CD8-positive, alpha-beta memory T cell (primary cell): ENCODE measurements around the gene P2RX7. TPM values are rescaled to one million over a fixed set of nuclear protein-coding genes. Genes with fewer than 3 reads are reported as not detected.
"Not testable (repeated sequence)": the region's sequence is repeated elsewhere in the genome, so short reads cannot be mapped to it uniquely, and the experiment has no call there.

Experiments
- CTCF ChIA-PET: fragments of 350-600 bp; sonication (Branson Sonifier 250); formaldehyde crosslinking; loops from one replicate; lab custom pipeline; 2021; ENCODE audit warnings: antibody characterized with exemption; lab: Charles Lee
- POLR2A ChIA-PET: fragments of 350-600 bp; sonication (Branson Sonifier 250); formaldehyde crosslinking; loops from one replicate; lab custom pipeline; 2021; ENCODE audit warnings: antibody characterized with exemption; lab: Charles Lee
- DNase-seq, 5 donors: peaks; one replicate each; pipeline versions ENCODE4 v3.0.0 to v3.0.0-alpha.2; 2020 to 2022; ENCODE audit warnings: mixed read lengths in 1 of 5
- H3K27ac ChIP-seq: one replicate; pipeline ENCODE4 v1.7.0; 2013; ENCODE audit warnings: low read depth, mild to moderate bottlenecking, low read length, moderate library complexity
- H3K27me3 ChIP-seq: 2 replicates; pipeline ENCODE4 v1.7.0; 2013; ENCODE audit warnings: low read length, mild to moderate bottlenecking; ENCODE audit not compliant: insufficient read depth, poor library complexity, severe bottlenecking
- H3K36me3 ChIP-seq: 2 replicates; pipeline ENCODE4 v1.7.0; 2013; ENCODE audit warnings: mild to moderate bottlenecking, low read length, moderate library complexity; ENCODE audit not compliant: insufficient read depth
- H3K4me1 ChIP-seq: 2 replicates; pipeline ENCODE4 v1.7.0; 2013; ENCODE audit warnings: mild to moderate bottlenecking, low read length, moderate library complexity; ENCODE audit not compliant: insufficient read depth
- H3K4me3 ChIP-seq: 2 replicates; pipeline ENCODE4 v1.7.0; 2013; ENCODE audit warnings: mild to moderate bottlenecking, low read length
- H3K9me3 ChIP-seq: 2 replicates; pipeline ENCODE4 v1.7.0; 2013; ENCODE audit warnings: mild to moderate bottlenecking, low read length
- H3K27ac Mint-ChIP-seq, 8 donors: one replicate each; pipeline ENCODE4 v1.8.0; 2020 to 2021; ENCODE audit warnings: mixed read lengths in 8 of 8, mild to moderate bottlenecking in 6 of 8, inconsistent platforms in 3 of 8, moderate library complexity in 3 of 8
- H3K27me3 Mint-ChIP-seq, 2 donors: one replicate each; pipeline ENCODE4 v1.8.0; 2020 to 2021; ENCODE audit warnings: mixed read lengths in 2 of 2, mild to moderate bottlenecking in 1 of 2, moderate library complexity in 1 of 2
- H3K36me3 Mint-ChIP-seq, 3 donors: one replicate each; pipeline ENCODE4 v1.8.0; 2020 to 2021; ENCODE audit warnings: mixed read lengths in 3 of 3, inconsistent platforms in 1 of 3, mild to moderate bottlenecking in 1 of 3
- H3K4me1 Mint-ChIP-seq, 3 donors: one replicate each; pipeline ENCODE4 v1.8.0; 2020 to 2021; ENCODE audit warnings: mixed read lengths in 3 of 3, inconsistent platforms in 1 of 3, mild to moderate bottlenecking in 1 of 3
- H3K4me3 Mint-ChIP-seq, 7 donors: one replicate each; pipeline ENCODE4 v1.8.0; 2020 to 2021; ENCODE audit warnings: mixed read lengths in 7 of 7, mild to moderate bottlenecking in 6 of 7, moderate library complexity in 4 of 7, inconsistent platforms in 2 of 7
- H3K9me3 Mint-ChIP-seq, 5 donors: one replicate each; pipeline ENCODE4 v1.8.0; 2020 to 2022; ENCODE audit warnings: mixed read lengths in 5 of 5, mild to moderate bottlenecking in 3 of 5, moderate library complexity in 2 of 5, inconsistent platforms in 1 of 5
- polyA plus RNA-seq: library from polyadenylated mRNA; unstranded; fragments of 300-500 nt; fragmentation: Illumina TruSeq; gene quantifications from one replicate; pipeline ENCODE4 v1.2.3, GENCODE V29; 2021
- total RNA-seq, 2 experiments: library from RNA; stranded (reverse); gene quantifications; one replicate each; pipeline ENCODE4 v1.2.3, GENCODE V29; 2021

P2RX7 gene
- total and polyA plus RNA-seq, 3 experiments from 2014 or later: 4.3 to 9.2 (median 4.5) TPM

DNA sequence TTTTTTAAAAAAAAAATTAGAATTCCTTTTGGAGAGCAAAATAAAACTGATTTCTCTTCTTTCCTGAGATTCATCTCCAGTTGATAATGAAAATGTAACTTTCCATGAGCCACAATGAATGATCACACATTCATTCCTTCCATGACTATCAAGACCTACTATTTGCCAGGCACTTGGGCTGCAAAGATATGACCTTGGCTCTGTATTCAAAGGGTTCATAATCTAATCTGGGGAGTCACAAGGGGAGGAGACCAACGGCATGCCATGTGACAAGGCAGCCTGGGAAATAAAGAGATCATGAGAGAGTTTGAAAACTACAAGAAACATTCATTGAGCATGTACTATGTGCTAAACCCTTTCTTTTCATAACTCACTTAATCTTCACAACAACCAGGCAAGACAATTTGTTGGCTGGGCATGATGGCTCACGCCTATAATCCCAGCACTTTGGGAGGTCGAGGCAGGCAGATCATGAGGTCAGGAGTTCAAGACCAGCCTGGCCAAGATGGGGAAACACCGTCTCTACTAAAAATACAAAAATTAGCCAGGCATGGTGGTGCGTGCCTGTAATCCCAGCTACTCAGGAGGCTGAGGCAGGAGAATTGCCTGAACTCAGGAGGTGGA is 26.2 kb downstream of the P2RX7 start:
- H3K4me3 ChIP-seq, H3K27ac Mint-ChIP-seq, H3K27me3 Mint-ChIP-seq, DNase-seq, H3K9me3 ChIP-seq, H3K27ac ChIP-seq, H3K9me3 Mint-ChIP-seq, H3K4me1 ChIP-seq, H3K36me3 ChIP-seq, H3K27me3 ChIP-seq, H3K4me3 Mint-ChIP-seq, H3K4me1 Mint-ChIP-seq: not testable (repeated sequence)
- ChIA-PET POLR2A (interaction anchor here (1.1 kb wide), 1 partner anchor 12 kb away, joined by 3 read pairs; no protein-coding TSS in a partner anchor), CTCF (interaction anchor here (1.4 kb wide), 1 partner anchor 49 kb away, joined by 3 read pairs; no protein-coding TSS in a partner anchor)
- H3K36me3 Mint-ChIP-seq: peaks cover 10 to 52% (median 30%) of the 10 kb centered on the region in 3 donors

DNA sequence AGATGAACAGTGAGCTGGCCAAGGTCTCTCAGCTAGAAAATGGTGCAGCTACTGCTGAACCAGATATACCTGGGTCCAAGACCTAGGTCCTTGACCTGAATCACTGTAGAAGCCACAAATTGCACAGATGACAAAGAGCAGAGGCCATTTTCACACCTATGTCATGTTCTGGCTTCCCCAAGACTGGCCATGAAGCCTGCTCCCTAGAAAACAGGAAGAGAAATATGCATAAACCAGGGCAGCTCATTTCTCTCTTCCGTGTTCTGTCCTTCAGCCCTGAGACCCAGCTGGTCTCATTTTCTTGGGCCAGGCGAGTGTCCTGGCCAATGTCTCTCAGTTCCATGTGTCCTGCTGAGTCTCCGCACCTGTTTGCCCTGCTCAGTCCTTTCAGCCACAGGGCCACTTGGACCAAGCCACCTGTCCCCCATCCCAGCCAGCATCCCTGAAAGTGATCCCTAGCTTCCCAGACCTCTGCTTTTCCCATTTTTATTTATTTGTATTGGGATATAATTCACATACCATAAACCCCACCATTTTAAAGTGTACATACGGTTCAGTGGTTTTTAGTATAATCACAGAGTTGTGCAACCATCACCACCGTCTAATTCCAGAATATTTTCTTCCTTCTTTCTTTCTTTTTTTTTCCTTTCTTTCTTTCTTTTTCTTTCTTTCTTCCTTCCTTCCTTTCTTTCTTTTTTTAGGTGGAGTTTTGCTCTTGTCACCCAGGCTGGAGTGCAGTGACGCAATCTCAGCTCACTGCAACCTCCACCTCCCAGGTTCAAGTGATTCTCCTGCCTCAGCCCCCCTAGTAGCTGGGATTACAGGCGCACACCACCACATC is 27.0 kb downstream of the P2RX7 start:
- no peaks in the 10 kb centered on the region for H3K9me3 Mint-ChIP-seq
- ChIA-PET CTCF (interaction anchor here (1.4 kb wide), 1 partner anchor 50 kb away, joined by 3 read pairs; no protein-coding TSS in a partner anchor), POLR2A (interaction anchor here (1.1 kb wide), 1 partner anchor 13 kb away, joined by 3 read pairs; no protein-coding TSS in a partner anchor)
- no peaks in the 10 kb centered on the region for H3K27me3 ChIP-seq
- DNase-seq: no peak
- H3K27ac ChIP-seq: no peak overlapping the region
- H3K27me3 Mint-ChIP-seq: peaks cover 0 to 4% of the 10 kb centered on the region in 2 donors
- peak overlapping the region in 2 of 8 donors; percentile 47 to 52 for H3K27ac Mint-ChIP-seq
- H3K36me3 ChIP-seq: no peaks in the 10 kb centered on the region
- H3K9me3 ChIP-seq: no peaks in the 10 kb centered on the region
- H3K4me3 ChIP-seq: no peak overlapping the region
- H3K4me3 Mint-ChIP-seq: no peak overlapping the region
- peaks cover 10 to 54% (median 30%) of the 10 kb centered on the region in 3 donors for H3K36me3 Mint-ChIP-seq
- peaks cover 0 to 5% (median 0%) of the 10 kb centered on the region in 3 donors for H3K4me1 Mint-ChIP-seq
- H3K4me1 ChIP-seq: no peaks in the 10 kb centered on the region

DNA sequence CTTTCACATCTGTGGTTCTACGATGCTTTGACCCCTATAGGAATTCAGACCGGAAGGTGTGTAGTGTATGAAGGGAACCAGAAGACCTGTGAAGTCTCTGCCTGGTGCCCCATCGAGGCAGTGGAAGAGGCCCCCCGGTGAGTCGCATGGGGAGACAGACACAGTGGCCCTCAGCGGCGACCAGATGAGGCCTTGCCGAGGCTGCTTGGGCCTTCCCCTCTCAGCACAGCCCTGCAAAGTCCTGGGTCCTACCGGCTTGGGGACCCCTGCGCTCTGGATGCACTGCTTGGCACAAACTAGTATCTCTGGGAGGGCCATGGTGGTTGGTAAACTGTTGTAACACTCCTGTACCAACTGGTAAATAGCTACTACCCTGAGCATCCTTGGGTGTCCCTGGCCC is 29.7 kb downstream of the P2RX7 start:
- H3K27ac ChIP-seq: no peak overlapping the region

DNA sequence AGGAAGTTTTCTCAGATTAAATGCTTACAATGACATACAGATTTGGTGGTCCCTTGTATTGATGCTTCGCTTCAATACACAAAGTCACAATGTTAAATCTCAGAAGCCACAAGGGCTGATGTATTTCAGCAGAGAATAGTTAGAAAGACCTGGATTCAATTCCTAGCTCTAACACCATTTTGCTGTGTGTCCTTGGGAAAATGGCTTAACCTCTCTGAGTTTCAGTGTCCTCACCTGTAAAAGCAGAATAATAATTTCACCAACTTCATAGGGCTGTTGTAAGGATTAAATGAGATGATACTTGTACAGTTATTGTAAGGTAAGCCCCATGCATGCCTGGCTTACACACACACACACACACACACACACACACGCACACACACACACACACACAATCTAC is 30.3 kb downstream of the P2RX7 start:
- CTCF ChIA-PET: no interaction called here
- Histone ChIP-seq H3K4me1 (no peaks in the 10 kb centered on the region), H3K36me3 (no peaks in the 10 kb centered on the region), H3K27ac (no peak overlapping the region), H3K9me3 (no peaks in the 10 kb centered on the region), H3K27me3 (no peaks in the 10 kb centered on the region), H3K4me3 (no peak overlapping the region)
- Mint-ChIP-seq H3K27me3 (peaks cover 0 to 4% of the 10 kb centered on the region in 2 donors), H3K36me3 (peaks cover 19 to 58% (median 22%) of the 10 kb centered on the region in 3 donors), H3K27ac (no peak overlapping the region), H3K4me1 (peaks cover 0 to 5% (median 0%) of the 10 kb centered on the region in 3 donors), H3K4me3 (no peak overlapping the region), H3K9me3 (no peaks in the 10 kb centered on the region)
- POLR2A ChIA-PET: no interaction called here
- DNase-seq: no peak

More for the DNA sequence above, 29.7 kb downstream of the P2RX7 start:
- no peak for DNase-seq
- Histone ChIP-seq H3K4me3 (no peak overlapping the region), H3K9me3 (no peaks in the 10 kb centered on the region), H3K4me1 (no peaks in the 10 kb centered on the region), H3K27me3 (no peaks in the 10 kb centered on the region), H3K36me3 (no peaks in the 10 kb centered on the region)
- ChIA-PET POLR2A (no interaction called here), CTCF (no interaction called here)
- Mint-ChIP-seq H3K27ac (peak overlapping the region in 1 of 8 donors; percentile 36), H3K4me1 (peaks cover 0 to 5% (median 0%) of the 10 kb centered on the region in 3 donors), H3K27me3 (peaks cover 0 to 4% of the 10 kb centered on the region in 2 donors), H3K36me3 (peaks cover 19 to 60% (median 25%) of the 10 kb centered on the region in 3 donors), H3K9me3 (no peaks in the 10 kb centered on the region), H3K4me3 (no peak overlapping the region)

DNA sequence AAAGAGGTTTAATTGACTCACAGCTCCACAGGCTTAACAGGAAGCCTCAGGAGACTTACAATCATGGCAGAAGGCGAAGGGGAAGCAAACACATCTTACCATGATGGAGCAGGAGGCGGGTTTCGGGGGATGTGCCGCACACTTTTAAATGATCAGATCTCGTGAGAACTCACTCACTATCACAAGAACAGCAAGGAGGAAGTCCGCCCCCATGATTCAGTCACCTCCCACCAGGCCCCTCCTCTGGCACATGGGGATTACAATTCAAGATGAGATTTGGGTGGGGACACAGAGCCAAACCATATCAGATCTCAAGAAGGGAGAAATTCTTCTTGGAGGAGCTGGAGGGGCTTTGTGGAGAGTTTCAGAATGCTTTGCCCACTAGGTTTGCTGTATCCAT is 32.2 kb downstream of the P2RX7 start:
- H3K9me3 ChIP-seq, H3K27ac ChIP-seq, H3K4me1 ChIP-seq, H3K36me3 ChIP-seq, H3K4me3 ChIP-seq, H3K4me3 Mint-ChIP-seq, H3K9me3 Mint-ChIP-seq, DNase-seq, POLR2A ChIA-PET, H3K27me3 ChIP-seq, H3K27me3 Mint-ChIP-seq, CTCF ChIA-PET, H3K4me1 Mint-ChIP-seq: not testable (repeated sequence)
- Mint-ChIP-seq H3K36me3 (peaks cover 9 to 52% (median 14%) of the 10 kb centered on the region in 3 donors), H3K27ac (peak overlapping the region in 2 of 8 donors; percentile 54 to 60)

DNA sequence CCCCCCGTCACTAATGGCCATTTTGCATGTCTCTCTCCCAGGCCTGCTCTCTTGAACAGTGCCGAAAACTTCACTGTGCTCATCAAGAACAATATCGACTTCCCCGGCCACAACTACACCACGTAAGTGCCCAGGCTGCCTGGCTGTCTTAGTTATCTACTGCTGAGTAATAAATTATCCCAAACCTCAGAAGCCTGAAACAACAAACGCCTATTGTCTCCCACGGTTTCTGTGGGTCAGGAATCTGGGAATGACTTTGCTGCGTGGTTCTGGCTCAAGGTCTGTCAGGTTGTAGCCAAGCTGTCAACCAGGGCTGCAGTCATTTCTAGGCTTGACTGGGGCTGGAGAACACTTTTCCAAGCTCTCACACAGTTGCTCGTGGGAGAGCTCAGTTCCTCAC is 32.6 kb downstream of the P2RX7 start:
- no peak for DNase-seq

DNA sequence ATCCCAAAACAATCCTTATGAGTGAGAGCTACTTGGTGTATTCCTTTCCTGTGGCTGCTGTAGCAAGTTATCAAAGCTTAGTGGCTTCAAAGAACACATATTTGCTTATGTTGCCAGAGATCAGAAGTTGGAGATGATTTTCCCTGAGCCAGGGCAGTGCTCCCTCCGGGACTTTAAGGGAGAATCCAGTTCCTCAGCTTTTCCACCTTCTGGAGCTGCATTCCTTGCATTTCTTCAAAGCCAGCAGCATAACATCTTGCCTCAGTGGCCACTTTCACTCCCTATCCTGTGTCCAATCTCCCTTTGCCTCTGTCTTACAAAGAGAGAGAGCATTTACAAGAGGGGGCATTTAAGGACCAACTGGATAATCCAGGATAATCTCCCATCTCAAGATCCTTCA is 33.7 kb downstream of the P2RX7 start:
- Histone ChIP-seq H3K9me3 (no peaks in the 10 kb centered on the region), H3K27ac (no peak overlapping the region), H3K4me1 (no peaks in the 10 kb centered on the region), H3K36me3 (no peaks in the 10 kb centered on the region), H3K27me3 (no peaks in the 10 kb centered on the region), H3K4me3 (no peak overlapping the region)
- Mint-ChIP-seq H3K9me3 (no peaks in the 10 kb centered on the region), H3K36me3 (peaks cover 4 to 44% (median 14%) of the 10 kb centered on the region in 3 donors), H3K27me3 (no peaks in the 10 kb centered on the region), H3K4me1 (no peaks in the 10 kb centered on the region), H3K27ac (no peak overlapping the region), H3K4me3 (no peak overlapping the region)
- CTCF ChIA-PET: no interaction called here
- POLR2A ChIA-PET: no interaction called here
- DNase-seq: no peak

More for the DNA sequence above, 32.6 kb downstream of the P2RX7 start:
- H3K36me3 ChIP-seq: no peaks in the 10 kb centered on the region
- H3K4me3 ChIP-seq: no peak overlapping the region
- Mint-ChIP-seq H3K27me3 (no peaks in the 10 kb centered on the region), H3K4me1 (no peaks in the 10 kb centered on the region), H3K9me3 (no peaks in the 10 kb centered on the region), H3K4me3 (no peak overlapping the region), H3K36me3 (peaks cover 7 to 52% (median 14%) of the 10 kb centered on the region in 3 donors), H3K27ac (peak overlapping the region in 1 of 8 donors; percentile 62)
- no peaks in the 10 kb centered on the region for H3K9me3 ChIP-seq
- no peaks in the 10 kb centered on the region for H3K4me1 ChIP-seq
- no peak overlapping the region for H3K27ac ChIP-seq
- CTCF ChIA-PET: no interaction called here
- H3K27me3 ChIP-seq: no peaks in the 10 kb centered on the region
- POLR2A ChIA-PET: no interaction called here

DNA sequence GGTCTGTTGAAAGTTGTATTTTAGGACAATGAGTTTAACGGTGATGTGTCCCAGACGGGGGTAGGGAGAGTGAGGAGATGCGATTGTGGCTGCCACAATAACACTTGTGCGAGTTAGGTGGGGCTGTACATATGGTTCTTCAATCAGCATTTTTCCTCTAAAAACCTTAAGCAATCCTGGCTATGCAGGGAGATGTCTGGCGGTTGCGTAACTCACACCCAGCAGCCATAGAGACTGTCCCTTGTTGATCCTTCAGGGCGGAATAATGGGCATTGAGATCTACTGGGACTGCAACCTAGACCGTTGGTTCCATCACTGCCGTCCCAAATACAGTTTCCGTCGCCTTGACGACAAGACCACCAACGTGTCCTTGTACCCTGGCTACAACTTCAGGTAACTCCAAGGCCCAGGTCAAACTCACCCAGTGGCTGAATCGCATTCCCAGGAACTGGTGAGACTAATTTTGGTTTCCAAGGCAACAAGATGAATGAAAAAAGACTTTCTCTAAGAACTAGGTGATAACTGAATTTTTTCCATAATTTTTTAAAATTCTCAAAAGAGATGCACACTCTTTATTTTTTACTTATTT is 34.6 kb downstream of the P2RX7 start:
- H3K4me3 Mint-ChIP-seq: no peak overlapping the region
- ChIA-PET POLR2A (no interaction called here), CTCF (no interaction called here)

More for the DNA sequence above, 34.6 kb downstream of the P2RX7 start:
- Histone ChIP-seq H3K4me3 (no peak overlapping the region), H3K9me3 (no peaks in the 10 kb centered on the region), H3K27me3 (no peaks in the 10 kb centered on the region), H3K4me1 (no peaks in the 10 kb centered on the region), H3K36me3 (no peaks in the 10 kb centered on the region), H3K27ac (no peak overlapping the region)
- Mint-ChIP-seq H3K36me3 (peaks cover 4 to 39% (median 12%) of the 10 kb centered on the region in 3 donors), H3K4me1 (no peaks in the 10 kb centered on the region), H3K9me3 (no peaks in the 10 kb centered on the region), H3K27ac (peak overlapping the region in 1 of 8 donors; percentile 38), H3K27me3 (no peaks in the 10 kb centered on the region)
- no peak for DNase-seq
